WERI-Rb-1 (cell line): Measurements from ENCODE around the gene NUP93.
A peak's percentile ranks its signal among the peaks of the same experiment; 100 is the strongest.

ENCODE experiments used
- DNase-seq: peaks from one replicate; pipeline ENCODE4 v3.0.0-alpha.2; 2020
- H3K27ac ChIP-seq: fragments of 250-450 bp; sonication (Bioruptor Pico); 2 replicates; pipeline ENCODE4 v1.5.1; 2020; ENCODE audit warnings: mild to moderate bottlenecking, moderate library complexity
- H3K27me3 ChIP-seq: fragments of 250-450 bp; sonication (Bioruptor Pico); 2 replicates; pipeline ENCODE4 v1.5.1; 2021; ENCODE audit warnings: mild to moderate bottlenecking, low read depth, moderate library complexity; ENCODE audit not compliant: insufficient read depth, severe bottlenecking
- H3K36me3 ChIP-seq: fragments of 250-450 bp; sonication (Bioruptor Pico); 2 replicates; pipeline ENCODE4 v1.5.1; 2020; ENCODE audit warnings: mild to moderate bottlenecking, moderate library complexity
- H3K4me3 ChIP-seq: 2 replicates; pipeline ENCODE4 v1.5.1; 2011; ENCODE audit warnings: low read depth, mild to moderate bottlenecking, control low read depth, low read length
- H3K9me3 ChIP-seq: fragments of 250-450 bp; sonication (Bioruptor Pico); 2 replicates; pipeline ENCODE4 v1.5.1; 2021; ENCODE audit warnings: mild to moderate bottlenecking, moderate library complexity; ENCODE audit not compliant: severe bottlenecking
- CTCF ChIP-seq: IDR thresholded peaks from 2 replicates; pipeline ENCODE4 v1.5.1; 2011; ENCODE audit warnings: low read depth, mild to moderate bottlenecking, control low read depth, inconsistent platforms, low read length

Gene NUP93

GRCh38 chr16:56869513-56870275, 139.8 kb downstream of the NUP93 start:
- peak; percentile 27 for DNase-seq
- H3K27ac ChIP-seq = no peak overlapping the region
- peak; percentile 63 for TF ChIP-seq CTCF
- no peaks in the 10 kb centered on the region for H3K9me3 ChIP-seq
- no peaks in the 10 kb centered on the region for H3K36me3 ChIP-seq
- no peaks in the 10 kb centered on the region for H3K27me3 ChIP-seq
- no peak overlapping the region for H3K4me3 ChIP-seq

GRCh38 chr16:56870276-56870888, 140.5 kb downstream of the NUP93 start:
- H3K36me3 ChIP-seq = no peaks in the 10 kb centered on the region
- no peaks in the 10 kb centered on the region for H3K9me3 ChIP-seq
- no peak overlapping the region for H3K4me3 ChIP-seq
- no peak for TF ChIP-seq CTCF
- no peak for DNase-seq
- no peaks in the 10 kb centered on the region for H3K27me3 ChIP-seq
- no peak overlapping the region for H3K27ac ChIP-seq

GRCh38 chr16:56871172-56871593, 141.3 kb downstream of the NUP93 start:
- Histone ChIP-seq H3K27me3 (no peaks in the 10 kb centered on the region), H3K9me3 (no peaks in the 10 kb centered on the region), H3K36me3 (no peaks in the 10 kb centered on the region), H3K27ac (no peak overlapping the region), H3K4me3 (no peak overlapping the region)
- DNase-seq = no peak
- 0 out of 2 replicates have a peak, but pooled peaks have one; percentile 9 for TF ChIP-seq CTCF

- no peak for TF ChIP-seq CTCF
- H3K36me3 ChIP-seq = no peaks in the 10 kb centered on the region
- no peak overlapping the region for H3K27ac ChIP-seq
- no peaks in the 10 kb centered on the region for H3K9me3 ChIP-seq
- DNase-seq = no peak
- no peak overlapping the region for H3K4me3 ChIP-seq
- no peaks in the 10 kb centered on the region for H3K27me3 ChIP-seq
These were observed 143.0 kb downstream of the NUP93 start for GRCh38 chr16:56872863-56873391.

GRCh38 chr16:56874800-56875199, 144.9 kb downstream of the NUP93 start:
- no peak overlapping the region for H3K4me3 ChIP-seq
- no peak overlapping the region for H3K27ac ChIP-seq
- no peak for DNase-seq
- no peak for TF ChIP-seq CTCF
- no peaks in the 10 kb centered on the region for H3K36me3 ChIP-seq
- no peaks in the 10 kb centered on the region for H3K27me3 ChIP-seq
- H3K9me3 ChIP-seq = no peaks in the 10 kb centered on the region
